Skin epidermis (tissue), 12 donors: ENCODE data around the gene ITPA.
"Not testable (repeated sequence)": the region's sequence is repeated elsewhere in the genome, so short reads cannot be mapped to it uniquely, and the experiment has no call there.

Experiments used
- H3K27ac ChIP-seq, 21 experiments: fragments of 200-600 bp; sonication (generic) in 11 of 21; one replicate each; pipeline ENCODE4 v1.5.0; 2020; ENCODE audit warnings: mild to moderate bottlenecking in 3 of 21, inconsistent platforms in 2 of 21, moderate library complexity in 2 of 21
- H3K4me3 ChIP-seq, 7 experiments: fragments of 200-600 bp; sonication (generic) in 2 of 7; one replicate each; pipeline ENCODE4 v1.5.0; 2020; ENCODE audit warnings: inconsistent platforms in 2 of 7, mild to moderate bottlenecking in 2 of 7, moderate library complexity in 1 of 7

The ITPA gene

DNA sequence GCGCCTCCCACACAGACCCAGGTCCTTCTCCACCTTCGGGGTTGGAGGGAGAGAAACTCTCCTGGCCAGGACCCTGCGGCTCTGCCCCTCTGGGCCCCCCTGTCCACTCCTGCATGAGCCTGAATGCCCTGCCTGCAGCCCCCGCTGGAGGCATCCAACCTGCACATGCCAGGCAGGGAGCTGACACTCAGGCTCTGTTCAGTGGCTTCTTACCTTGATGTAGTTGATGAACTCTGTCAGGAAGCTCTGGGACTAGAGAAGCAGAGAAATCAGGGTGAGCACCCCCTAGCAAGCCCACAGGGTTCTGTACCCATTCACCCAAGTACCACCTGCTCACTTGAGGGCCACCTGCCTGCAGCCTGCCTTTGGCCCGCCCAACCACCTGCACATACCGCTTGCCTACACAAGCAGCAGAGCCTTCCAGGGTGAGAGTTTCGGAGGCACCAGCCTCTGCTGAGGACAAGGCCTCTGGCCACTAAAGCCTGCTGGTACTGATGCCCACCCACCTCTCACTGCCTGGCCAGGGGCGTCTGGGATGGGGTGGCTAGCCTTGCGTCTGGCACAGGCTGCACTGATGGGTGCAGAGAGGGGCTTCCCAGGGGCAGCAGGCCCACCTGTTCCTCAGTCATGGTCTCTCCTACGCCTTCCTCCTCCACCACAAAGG is 14.5 kb upstream of the ITPA start:
- H3K4me3 ChIP-seq, result no peak overlapping the region
- no peak overlapping the region for H3K27ac ChIP-seq

DNA sequence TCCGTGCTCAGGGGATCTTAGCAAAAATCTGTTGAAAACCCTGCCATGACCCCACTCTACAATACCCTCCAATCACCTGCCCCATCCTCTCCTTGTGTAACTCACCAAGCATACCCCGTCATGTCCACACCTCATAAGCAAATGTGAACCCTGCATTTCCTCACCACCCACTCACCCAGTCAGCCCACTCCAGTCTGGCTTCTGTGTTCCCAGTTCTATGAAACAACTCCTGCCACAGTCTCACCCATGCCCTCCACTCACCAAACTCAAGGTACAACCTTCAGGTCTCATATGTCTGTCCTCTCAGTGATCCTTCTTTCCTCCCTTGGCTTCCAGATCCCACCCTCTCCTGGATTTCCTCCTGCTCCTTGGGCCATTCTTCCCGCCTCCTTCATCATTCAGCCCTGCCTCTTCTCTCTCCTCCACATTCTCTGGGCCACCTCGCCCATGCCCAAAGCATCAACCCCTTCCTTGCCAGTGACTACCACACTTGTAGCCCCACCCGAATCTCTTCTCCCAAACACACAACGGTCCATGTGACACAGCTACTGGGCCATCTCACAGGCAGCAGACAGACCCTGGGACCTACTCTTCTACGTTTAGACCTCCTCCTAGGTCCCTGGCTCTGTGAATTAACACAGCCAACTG is 13.6 kb upstream of the ITPA start:
- Histone ChIP-seq H3K4me3 (no peak overlapping the region), H3K27ac (no peak overlapping the region)

DNA sequence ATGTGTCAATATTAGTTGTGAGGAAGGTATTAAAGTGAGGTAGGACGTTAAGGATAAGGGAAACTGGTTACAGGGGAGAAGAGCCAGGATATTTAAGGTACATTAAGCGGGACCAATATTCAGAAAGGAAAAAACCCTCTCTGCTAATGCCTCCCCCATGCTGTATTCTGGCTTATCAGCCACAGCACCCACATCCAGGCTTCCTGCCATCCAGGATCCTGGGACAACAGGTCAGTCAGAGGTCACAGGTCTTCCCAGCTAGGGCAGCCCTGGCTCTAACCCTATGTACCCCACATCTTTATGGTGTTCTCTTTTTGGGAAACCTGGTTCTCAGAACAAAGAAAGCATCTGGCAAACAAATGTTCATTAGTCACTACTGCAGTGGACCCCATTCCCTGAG is 10.1 kb upstream of the ITPA start:
- no peak overlapping the region for H3K27ac ChIP-seq
- no peak overlapping the region for H3K4me3 ChIP-seq

DNA sequence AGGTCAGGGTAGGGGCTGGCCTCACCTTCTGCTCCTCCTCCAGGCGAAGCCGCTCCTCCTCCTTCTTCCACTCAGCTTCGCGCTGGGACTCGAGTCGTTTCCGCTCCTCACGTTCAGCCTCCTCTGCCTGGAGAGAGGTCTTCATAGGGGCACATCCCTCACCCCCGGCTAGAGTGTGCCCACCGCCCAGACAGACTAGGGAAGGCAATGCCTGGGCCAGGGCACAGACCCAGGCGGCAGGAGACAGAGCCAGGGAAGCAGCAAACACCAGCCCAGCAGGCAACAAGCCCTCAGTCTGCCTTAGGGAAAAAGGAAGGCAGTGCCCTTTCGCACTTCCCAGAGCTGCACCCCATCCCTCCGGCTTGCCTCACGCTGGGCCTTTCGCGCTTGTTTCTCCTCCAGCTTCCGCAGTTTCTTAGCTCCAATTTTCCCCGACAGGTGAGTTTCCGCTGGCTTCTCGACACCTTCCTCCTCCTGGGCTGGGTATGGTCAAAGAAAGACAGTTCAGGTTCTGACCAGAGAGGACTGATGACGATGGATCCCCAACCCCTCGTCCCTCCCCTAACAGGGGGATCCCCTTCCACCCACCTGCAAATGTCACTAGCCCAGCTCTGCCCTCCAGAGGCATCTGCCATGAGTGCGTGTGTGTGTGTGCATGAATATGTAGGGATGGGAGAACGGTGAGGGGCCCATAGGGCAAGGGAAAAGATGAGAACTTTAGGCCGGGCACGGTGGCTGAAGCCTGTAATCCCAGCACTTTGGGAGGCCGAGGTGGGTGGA is 9.1 kb upstream of the ITPA start:
- H3K27ac ChIP-seq, result no peak overlapping the region
- H3K4me3 ChIP-seq, result no peak overlapping the region

DNA sequence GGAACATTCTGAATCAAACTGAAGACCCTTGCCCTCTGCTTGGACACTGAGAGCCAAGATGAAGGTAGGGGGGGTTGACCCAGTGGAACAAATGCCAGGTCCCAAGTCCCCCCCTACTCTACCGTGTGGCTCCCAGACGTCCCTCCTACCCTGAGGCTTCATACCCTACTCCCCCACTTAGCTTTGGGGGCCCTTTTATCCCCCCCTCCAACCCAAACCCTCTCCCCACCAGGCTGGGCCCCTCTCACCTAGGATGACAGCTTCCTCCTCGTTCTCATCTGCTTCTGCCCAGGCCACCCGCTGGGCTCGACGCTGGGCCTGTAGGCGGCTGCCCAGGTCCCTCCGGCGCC is 6.4 kb upstream of the ITPA start:
- H3K27ac ChIP-seq, result peak overlapping the region; percentile 44 to 93 (median 85)
- H3K4me3 ChIP-seq, result peak overlapping the region; percentile 50 to 92 (median 89)

DNA sequence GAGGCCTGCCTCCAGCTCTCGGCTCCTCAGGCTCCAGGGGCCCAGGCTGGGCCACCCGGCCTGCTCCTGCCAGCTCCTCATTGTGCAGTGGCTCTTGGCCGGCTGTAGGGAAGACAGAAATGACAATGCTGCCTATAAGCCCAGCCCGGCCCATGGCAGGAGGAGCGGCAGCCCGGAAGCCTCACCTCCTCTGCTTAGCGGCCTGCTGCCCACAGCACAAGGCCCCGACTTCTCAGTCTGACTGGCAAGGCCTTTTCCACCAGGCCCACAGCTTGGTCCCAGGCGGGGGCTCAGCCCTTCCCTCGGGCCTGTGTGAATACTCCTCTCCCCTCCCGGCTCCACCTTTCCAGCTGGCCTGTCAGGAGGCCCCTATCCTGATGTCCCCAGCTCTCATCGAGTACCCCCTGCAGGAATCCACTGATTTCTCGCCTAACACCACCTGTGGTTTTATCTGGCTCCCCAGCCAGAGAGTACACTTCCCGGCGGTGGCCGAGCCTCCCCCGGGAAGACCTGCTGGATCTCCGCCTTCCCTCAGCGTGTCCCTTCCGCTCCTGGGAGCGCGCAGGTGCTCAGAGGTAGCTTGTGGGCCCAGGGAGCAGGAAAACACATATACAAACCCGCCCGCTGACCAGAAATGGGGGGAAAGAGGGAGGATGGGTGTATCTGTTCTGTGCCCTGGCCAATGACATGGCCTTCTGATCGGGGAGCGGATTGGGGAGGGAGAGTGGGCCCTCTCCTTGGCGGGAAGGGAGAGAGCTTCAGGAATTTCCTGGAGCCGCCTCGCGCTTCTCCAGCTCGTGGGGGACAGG is 5.8 kb upstream of the ITPA start:
- H3K27ac ChIP-seq, result peak overlapping the region; percentile 44 to 93 (median 85)
- H3K4me3 ChIP-seq, result peak overlapping the region; percentile 50 to 92 (median 89)

DNA sequence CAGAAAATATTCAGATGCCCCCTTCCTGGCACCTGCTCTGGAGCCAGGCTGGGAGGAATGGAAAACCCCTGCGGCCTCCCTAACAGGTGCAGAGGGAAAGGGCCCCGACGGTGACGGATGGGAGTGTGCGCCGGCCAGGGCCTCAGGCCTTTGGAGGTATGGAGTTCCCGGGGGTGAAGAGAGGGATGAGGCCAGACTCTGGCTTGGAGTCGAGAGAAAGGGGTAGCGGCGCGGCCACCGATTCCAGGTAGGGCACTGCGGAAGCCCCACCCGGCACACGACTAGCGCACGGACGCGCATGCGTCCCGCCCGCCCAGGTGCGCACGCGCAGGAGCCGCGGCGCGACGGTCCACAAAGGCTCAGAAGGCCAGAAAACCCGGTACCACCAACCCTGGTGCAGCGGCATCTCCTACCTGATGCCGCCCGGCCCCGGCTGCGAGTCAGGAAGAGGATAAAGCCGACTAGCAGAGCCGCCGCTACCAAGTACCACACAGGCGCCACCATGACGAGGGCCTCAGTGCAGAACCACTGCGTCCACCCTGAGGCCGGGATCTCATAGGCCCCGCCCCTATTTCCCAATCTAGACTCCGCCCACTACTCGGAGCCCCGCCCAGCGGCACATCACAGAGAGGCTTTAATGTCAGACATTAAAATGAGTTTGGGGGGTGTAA is 5.0 kb upstream of the ITPA start, which contains the start of gene DDRGK1:
Gene DDRGK1, minus strand, starts transcription at position 559 of the 671 bp plus-strand sequence. Its CDS starts 55 bp downstream, at position 504.
- peak within 1 kb of the TSS; percentile 50 to 92 (median 89) for H3K4me3 ChIP-seq
- H3K27ac ChIP-seq, result peak within 1 kb of the TSS; percentile 44 to 93 (median 85)

DNA sequence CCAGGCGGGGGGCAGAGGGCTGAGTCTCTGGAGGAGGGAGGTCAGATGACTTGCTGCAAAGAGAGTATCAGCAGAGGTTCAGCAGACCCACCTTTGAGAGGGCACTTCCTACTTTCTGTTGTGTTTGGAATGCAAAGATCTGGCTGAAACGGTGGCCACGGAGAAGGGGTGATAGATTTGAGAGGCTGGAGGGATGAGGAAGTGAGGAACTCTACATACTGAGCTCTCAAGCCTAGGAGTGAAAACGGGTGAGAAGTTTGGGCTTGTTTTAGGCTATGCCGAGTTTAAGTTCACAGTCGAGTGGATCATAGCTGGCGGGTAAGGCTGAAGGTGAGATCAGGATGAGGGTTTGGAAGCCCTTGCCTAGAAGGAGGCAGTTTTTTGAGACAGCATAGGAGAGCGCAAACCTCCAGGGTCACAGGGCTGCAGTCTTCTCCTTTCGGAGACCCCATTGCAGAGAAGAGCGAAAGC is 477 bp upstream of the ITPA start:
- peak overlapping the region; percentile 67 to 86 (median 79) for H3K4me3 ChIP-seq
- peak overlapping the region; percentile 59 to 99 (median 92) for H3K27ac ChIP-seq

DNA sequence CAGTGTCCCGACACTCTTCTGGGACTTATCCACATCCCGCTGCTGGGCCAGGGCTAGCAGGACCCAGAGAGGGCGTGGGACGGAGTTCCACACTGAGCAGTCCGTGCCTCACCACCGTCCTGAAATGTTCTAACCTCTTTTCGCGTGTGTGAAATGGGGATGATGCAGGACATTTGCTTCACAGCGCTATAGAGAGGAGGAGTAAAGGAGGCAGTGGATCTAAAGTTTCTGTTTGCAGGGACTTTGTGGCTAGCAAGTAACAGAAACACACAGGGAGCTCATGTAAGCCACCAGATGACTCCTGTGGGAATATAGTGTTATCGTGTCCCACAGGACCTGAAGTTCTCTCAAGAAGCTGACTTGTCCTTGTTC is 634 bp downstream of the ITPA start:
- peak overlapping the region; percentile 59 to 99 (median 92) for H3K27ac ChIP-seq
- peak overlapping the region; percentile 67 to 86 (median 79) for H3K4me3 ChIP-seq

DNA sequence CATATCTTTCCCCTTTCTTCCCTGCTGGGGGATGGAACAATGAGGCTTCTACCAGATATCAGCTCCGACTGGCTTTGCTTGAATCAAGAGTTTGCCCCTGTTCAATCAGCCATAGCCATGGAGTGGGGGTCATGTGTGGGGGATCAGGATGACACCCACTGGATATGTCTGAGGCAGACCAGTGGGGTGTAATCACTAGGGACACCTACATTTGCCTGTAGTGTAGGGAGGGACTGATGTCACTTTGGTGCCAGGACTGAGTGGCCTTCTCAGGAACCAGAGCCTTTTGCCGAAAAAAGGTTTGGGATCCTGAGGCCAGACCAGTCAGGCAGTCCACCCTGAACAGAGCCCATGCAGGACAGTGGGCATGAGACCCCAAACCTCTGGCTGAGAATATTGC is 1.0 kb downstream of the ITPA start:
- peak overlapping the region in 8 of 21 experiments; percentile 82 to 96 (median 92) for H3K27ac ChIP-seq

DNA sequence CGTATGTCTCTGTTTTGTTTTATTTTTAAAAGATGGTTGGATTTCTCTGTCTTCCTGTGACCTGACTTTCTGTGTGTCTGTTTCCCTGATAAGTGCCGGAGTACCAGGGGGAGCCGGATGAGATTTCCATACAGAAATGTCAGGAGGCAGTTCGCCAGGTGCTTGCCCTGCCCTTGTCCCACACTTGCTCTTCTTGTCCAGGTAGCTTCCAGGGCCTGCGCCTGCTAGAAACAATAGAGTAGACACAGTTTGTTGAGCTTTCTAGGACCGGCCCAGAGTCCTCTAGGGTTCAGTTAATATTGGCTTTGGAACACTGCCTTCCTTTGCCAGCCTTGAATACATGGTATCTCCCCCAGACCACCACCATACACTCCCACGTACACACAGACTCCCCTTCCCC is 3.9 kb downstream of the ITPA start:
- H3K27ac ChIP-seq, result no peak overlapping the region
- H3K4me3 ChIP-seq, result no peak overlapping the region

More for the DNA sequence above, 1.0 kb downstream of the ITPA start:
- peak overlapping the region; percentile 67 to 86 (median 79) for H3K4me3 ChIP-seq

DNA sequence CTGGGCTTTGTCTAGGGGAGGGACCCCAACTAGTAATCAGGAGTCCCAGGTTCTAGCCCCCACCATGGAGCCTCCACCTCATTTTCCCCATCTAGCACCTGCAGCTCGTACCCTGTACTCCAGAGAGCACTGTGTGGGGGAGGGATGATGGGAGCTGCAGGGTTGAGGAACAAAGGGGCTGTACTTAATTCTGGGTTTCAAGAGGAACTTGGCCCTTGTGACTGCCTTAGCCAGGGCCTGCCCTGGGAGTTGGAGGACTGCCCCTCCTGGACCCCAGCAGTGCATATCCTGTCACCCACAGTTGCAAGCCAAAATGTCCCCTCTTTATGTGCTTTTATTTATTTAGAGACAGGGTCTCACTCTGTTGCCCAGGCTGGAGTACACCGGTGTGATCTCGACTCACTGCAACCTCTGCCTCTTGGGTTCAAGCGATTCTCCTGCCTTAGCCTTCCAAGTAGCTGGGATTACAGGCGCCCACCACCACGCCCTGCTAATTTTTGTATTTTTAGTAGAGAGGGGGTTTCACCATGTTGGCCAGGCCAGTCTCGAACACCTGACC is 6.1 kb downstream of the ITPA start:
- not testable (repeated sequence) for H3K27ac ChIP-seq, H3K4me3 ChIP-seq

DNA sequence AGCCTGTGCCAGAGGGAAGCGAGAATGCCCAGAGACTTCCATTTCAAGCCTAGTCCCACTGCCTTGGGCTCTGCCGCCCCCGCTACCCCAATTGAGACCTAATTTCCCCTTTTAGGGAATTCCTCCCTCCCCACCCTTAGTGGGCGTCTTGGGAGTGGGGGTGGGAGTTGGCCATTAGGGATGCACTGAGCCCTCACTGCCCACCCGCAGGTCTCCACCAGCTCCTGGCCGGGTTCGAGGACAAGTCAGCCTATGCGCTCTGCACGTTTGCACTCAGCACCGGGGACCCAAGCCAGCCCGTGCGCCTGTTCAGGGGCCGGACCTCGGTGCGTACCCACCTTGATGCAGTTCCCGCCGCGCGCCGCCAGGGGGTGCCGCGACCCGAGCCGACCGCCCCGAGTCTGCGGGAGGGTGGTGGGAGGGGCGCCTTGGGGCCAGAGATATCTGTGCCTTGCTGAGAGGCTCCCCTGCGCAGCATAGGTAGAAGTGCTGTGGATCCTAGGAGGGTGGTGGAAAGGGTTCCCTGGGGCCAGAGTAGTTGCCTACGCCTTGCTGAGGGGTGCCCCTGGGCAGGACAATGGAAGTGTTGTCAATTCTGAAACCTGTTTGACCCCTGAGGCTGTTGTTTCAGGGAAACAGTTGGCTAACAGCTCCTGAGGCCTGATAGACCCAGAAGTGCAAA is 9.2 kb downstream of the ITPA start:
- Histone ChIP-seq H3K27ac (peak overlapping the region in 1 of 21 experiments; percentile 48), H3K4me3 (no peak overlapping the region)

DNA sequence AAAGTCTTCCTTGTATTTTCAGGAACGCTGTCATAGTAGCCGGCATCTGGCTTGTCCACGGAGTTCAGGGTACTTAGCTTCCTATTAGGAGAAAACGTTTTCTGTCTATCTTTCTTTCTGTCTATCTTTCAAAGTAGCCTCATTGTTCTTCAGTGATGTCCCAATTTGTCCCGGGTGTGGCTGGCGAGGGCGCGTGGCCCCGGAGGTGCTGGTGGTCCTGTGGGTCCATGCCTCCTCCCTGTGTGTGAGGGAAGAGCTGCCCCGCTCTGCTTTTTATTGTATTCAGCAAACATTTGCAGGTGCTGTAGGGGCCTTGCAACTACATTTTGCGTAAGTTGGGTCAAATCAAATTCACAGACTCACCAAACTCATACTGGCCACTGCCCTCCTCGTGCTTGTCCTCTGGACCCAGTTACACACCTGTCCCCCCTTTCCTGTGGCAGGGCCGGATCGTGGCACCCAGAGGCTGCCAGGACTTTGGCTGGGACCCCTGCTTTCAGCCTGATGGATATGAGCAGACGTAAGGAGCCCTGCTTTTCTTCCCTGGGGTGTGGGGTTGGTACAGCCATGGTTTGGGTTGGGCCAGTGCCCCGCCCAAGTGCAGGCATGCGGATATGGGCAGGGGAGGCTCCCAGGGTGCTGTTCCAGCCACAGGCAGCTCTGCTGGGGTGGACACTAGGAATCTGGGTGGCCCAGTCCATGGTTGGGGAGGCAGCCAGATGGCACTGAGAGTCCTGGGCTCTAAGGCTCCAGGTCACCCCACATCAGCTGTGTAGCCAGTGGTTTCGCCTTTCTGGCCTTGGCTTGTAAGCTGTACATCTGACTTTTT is 12.3 kb downstream of the ITPA start:
- H3K27ac ChIP-seq, result no peak overlapping the region
- no peak overlapping the region for H3K4me3 ChIP-seq

DNA sequence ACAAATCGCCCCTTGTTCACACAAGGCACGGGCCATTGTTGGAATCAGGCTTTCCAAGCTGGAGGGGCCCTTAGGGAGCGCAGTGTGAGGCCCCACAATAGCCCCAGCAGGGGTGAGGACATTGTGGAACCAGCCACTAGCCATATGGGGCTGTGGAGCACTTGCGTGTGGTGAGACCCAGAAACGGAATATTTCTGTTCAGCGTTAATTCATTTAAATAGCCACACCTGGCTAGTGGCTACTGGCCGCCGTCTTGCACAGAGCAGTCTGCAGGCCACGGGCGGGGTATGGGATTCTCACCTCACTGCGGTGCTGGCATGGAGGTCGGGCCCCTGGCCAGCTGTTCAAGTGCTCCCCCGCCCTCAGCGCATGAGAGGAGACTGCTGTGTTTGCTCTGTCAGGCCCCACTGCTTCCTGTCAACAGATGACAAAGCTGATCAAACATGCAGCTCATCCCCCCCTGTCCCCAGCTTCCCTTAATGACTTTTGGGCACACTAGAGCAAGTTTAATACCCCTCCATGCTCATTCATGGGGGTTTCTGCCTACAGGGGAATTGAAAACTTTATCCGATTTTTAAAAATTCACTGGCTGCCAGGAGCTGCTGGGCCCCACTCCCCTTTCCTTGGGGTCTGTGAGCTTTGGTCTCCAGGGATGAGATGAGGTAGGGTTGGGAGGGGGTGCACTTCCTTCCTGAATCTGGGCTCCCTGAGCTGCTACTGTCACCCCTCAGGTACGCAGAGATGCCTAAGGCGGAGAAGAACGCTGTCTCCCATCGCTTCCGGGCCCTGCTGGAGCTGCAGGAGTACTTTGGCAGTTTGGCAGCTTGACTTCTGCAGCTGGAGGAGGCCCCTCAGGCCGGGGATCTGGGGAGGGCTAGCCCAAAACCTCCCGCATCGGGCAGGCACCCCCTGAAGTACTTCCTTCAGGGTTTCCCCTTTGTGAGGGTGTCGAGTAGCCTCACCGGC is 13.6 kb downstream of the ITPA start:
- Histone ChIP-seq H3K4me3 (no peak overlapping the region), H3K27ac (peak overlapping the region in 1 of 21 experiments; percentile 52)

DNA sequence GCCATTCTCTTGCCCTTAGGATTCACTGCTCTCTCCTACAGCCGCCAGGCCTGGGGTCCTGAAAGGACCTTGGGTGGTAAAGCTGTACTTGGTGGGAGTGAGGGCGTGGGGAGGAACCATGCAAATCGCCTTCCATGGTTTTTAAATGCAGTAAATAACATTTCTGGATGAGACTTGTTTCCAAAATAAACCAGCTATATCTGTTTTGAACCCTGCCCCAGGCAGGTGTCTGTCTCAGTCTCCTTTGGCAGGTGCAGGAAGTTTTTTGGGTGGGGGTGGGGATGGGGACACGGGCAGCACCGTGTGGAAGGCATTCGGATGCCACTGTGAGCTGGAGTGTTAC is 14.3 kb downstream of the ITPA start:
- H3K27ac ChIP-seq, result peak overlapping the region in 1 of 21 experiments; percentile 52

More for the DNA sequence above, 14.3 kb downstream of the ITPA start:
- H3K4me3 ChIP-seq, result no peak overlapping the region
